ENCODE measurements around the gene GGTA1.

- TF ChIP-seq POLR2A (IDR thresholded peaks at IDR 0.05): no peak
- TF ChIP-seq, protein P1, sequence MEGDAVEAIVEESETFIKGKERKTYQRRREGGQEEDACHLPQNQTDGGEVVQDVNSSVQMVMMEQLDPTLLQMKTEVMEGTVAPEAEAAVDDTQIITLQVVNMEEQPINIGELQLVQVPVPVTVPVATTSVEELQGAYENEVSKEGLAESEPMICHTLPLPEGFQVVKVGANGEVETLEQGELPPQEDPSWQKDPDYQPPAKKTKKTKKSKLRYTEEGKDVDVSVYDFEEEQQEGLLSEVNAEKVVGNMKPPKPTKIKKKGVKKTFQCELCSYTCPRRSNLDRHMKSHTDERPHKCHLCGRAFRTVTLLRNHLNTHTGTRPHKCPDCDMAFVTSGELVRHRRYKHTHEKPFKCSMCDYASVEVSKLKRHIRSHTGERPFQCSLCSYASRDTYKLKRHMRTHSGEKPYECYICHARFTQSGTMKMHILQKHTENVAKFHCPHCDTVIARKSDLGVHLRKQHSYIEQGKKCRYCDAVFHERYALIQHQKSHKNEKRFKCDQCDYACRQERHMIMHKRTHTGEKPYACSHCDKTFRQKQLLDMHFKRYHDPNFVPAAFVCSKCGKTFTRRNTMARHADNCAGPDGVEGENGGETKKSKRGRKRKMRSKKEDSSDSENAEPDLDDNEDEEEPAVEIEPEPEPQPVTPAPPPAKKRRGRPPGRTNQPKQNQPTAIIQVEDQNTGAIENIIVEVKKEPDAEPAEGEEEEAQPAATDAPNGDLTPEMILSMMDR (IDR thresholded peaks at IDR 0.05 in 8 of 11, conservative IDR thresholded peaks at IDR 0.05 in 3 of 11): no peak
These were observed at the start of gene GGTA1 for GRCh38 chr9:121499427-121500164.
